H9 (cell line): Measurements from ENCODE around the gene GALC. TPM values are rescaled to one million over a fixed set of nuclear protein-coding genes. Genes with fewer than 3 reads are reported as not detected.

Experiments
- DNase-seq: peaks from one replicate; pipeline ENCODE4 v3.0.0-alpha.2; 2017
- H2AFZ ChIP-seq: one replicate; pipeline ENCODE4 v1.6.1; 2013; ENCODE audit warnings: mild to moderate bottlenecking, low read length, control low read depth, moderate library complexity
- H2AK5ac ChIP-seq: 2 replicates; pipeline ENCODE4 v1.6.1; 2013; ENCODE audit warnings: low read length, control low read depth, mixed read lengths; ENCODE audit not compliant: insufficient read length
- H2BK120ac ChIP-seq: one replicate; pipeline ENCODE4 v1.6.1; 2013; ENCODE audit warnings: low read depth, mild to moderate bottlenecking, low read length, control low read depth, inconsistent platforms; ENCODE audit not compliant: poor library complexity, severe bottlenecking
- H2BK12ac ChIP-seq: 2 replicates; pipeline ENCODE4 v1.6.1; 2013; ENCODE audit warnings: low read length, control low read depth, mixed read lengths, low read depth; ENCODE audit not compliant: insufficient read length
- H2BK15ac ChIP-seq: 2 replicates; pipeline ENCODE4 v1.6.1; 2013; ENCODE audit warnings: low read depth, low read length, control low read depth
- H2BK20ac ChIP-seq: one replicate; pipeline ENCODE4 v1.6.1; 2013; ENCODE audit warnings: low read depth, mild to moderate bottlenecking, low read length, control low read depth, inconsistent platforms; ENCODE audit not compliant: poor library complexity, severe bottlenecking
- H2BK5ac ChIP-seq: 2 replicates; pipeline ENCODE4 v1.6.1; 2013; ENCODE audit warnings: low read length, control low read depth, mixed read lengths; ENCODE audit not compliant: insufficient read length
- H3K14ac ChIP-seq: 2 replicates; pipeline ENCODE4 v1.6.1; 2013; ENCODE audit warnings: low read length, control low read depth; ENCODE audit not compliant: insufficient read depth
- H3K18ac ChIP-seq: 2 replicates; pipeline ENCODE4 v1.6.1; 2013; ENCODE audit warnings: low read depth, mild to moderate bottlenecking, mixed read lengths, low read length, control low read depth; ENCODE audit not compliant: insufficient read length
- H3K23ac ChIP-seq: 2 replicates; pipeline ENCODE4 v1.6.1; 2013; ENCODE audit warnings: low read length, control low read depth, mixed read lengths, low read depth; ENCODE audit not compliant: insufficient read length
- H3K23me2 ChIP-seq: 2 replicates; pipeline ENCODE4 v1.6.1; 2013; ENCODE audit warnings: low read depth, mild to moderate bottlenecking, mixed read lengths, low read length, control low read depth; ENCODE audit not compliant: insufficient read length, poor library complexity, severe bottlenecking
- H3K27ac ChIP-seq: 2 replicates; pipeline ENCODE4 v1.5.1; 2013; ENCODE audit warnings: low read length, control low read depth, mixed read lengths, low read depth; ENCODE audit not compliant: insufficient read length
- H3K27me3 ChIP-seq: 2 replicates; pipeline ENCODE4 v1.6.1; 2013; ENCODE audit warnings: low read length, control low read depth, inconsistent platforms; ENCODE audit not compliant: insufficient read depth
- H3K4ac ChIP-seq: 2 replicates; pipeline ENCODE4 v1.6.1; 2013; ENCODE audit warnings: low read depth, mild to moderate bottlenecking, control low read depth, inconsistent platforms, low read length, moderate library complexity
- H3K4me1 ChIP-seq: 2 replicates; pipeline ENCODE4 v1.6.1; 2013; ENCODE audit warnings: low read length, control low read depth, inconsistent platforms; ENCODE audit not compliant: insufficient read depth
- H3K4me2 ChIP-seq: 2 replicates; pipeline ENCODE4 v1.6.1; 2013; ENCODE audit warnings: low read length, control low read depth, mixed read lengths; ENCODE audit not compliant: insufficient read length, insufficient read depth
- H3K56ac ChIP-seq: 2 replicates; pipeline ENCODE4 v1.6.1; 2013; ENCODE audit warnings: low read depth, mild to moderate bottlenecking, mixed read lengths, low read length, control low read depth; ENCODE audit not compliant: insufficient read length
- H3K79me1 ChIP-seq: 2 replicates; pipeline ENCODE4 v1.6.1; 2013; ENCODE audit warnings: low read depth, mild to moderate bottlenecking, moderate library complexity, low read length, control low read depth, inconsistent platforms; ENCODE audit not compliant: insufficient read depth, poor library complexity, severe bottlenecking
- H3K79me2 ChIP-seq: 2 replicates; pipeline ENCODE4 v1.6.1; 2013; ENCODE audit warnings: low read length, control low read depth, inconsistent platforms; ENCODE audit not compliant: insufficient read depth
- H3K9ac ChIP-seq: 2 replicates; pipeline ENCODE4 v1.6.1; 2013; ENCODE audit warnings: low read length, control low read depth, mixed read lengths; ENCODE audit not compliant: insufficient read length; ENCODE audit errors: extremely low read depth
- H3K9me3 ChIP-seq: one replicate; pipeline ENCODE4 v1.6.1; 2013; ENCODE audit warnings: low read depth, low read length, inconsistent platforms; ENCODE audit not compliant: control insufficient read depth
- H3T11ph ChIP-seq: one replicate; pipeline ENCODE4 v1.6.1; 2013; ENCODE audit warnings: mild to moderate bottlenecking, low read length, control low read depth, inconsistent platforms
- H4K20me1 ChIP-seq: one replicate; pipeline ENCODE4 v1.6.1; 2013; ENCODE audit not compliant: control insufficient read depth, insufficient read length, insufficient read depth
- H4K5ac ChIP-seq: 2 replicates; pipeline ENCODE4 v1.6.1; 2013; ENCODE audit warnings: low read depth, mild to moderate bottlenecking, mixed read lengths, low read length, control low read depth; ENCODE audit not compliant: insufficient read length
- H4K8ac ChIP-seq: replicated peaks from 2 replicates; pipeline ENCODE4 v1.6.1; 2013; ENCODE audit warnings: low read length, control low read depth, mixed read lengths, low read depth; ENCODE audit not compliant: insufficient read length
- H4K91ac ChIP-seq: 2 replicates; pipeline ENCODE4 v1.6.1; 2013; ENCODE audit warnings: low read depth, mild to moderate bottlenecking, moderate library complexity, mixed read lengths, low read length, control low read depth; ENCODE audit not compliant: insufficient read length
- H3K27ac Mint-ChIP-seq, 3 experiments: 2 replicates in 2 of 3; 3 replicates in 1 of 3; pipeline ENCODE4 v1.8.0; 2020 to 2021; ENCODE audit warnings: mixed read lengths in 3 of 3, mild to moderate bottlenecking in 1 of 3, moderate library complexity in 1 of 3
- H3K27me3 Mint-ChIP-seq: 2 replicates; pipeline ENCODE4 v1.8.0; 2021; ENCODE audit warnings: low read depth, mild to moderate bottlenecking, moderate library complexity, mixed read lengths
- H3K36me3 Mint-ChIP-seq, 3 experiments: 2 replicates in 2 of 3; 3 replicates in 1 of 3; pipeline ENCODE4 v1.8.0; 2020 to 2021; ENCODE audit warnings: low read depth in 3 of 3, mixed read lengths in 3 of 3; ENCODE audit not compliant: insufficient read depth in 1 of 3
- H3K4me1 Mint-ChIP-seq, 2 experiments: 2 replicates each; pipeline ENCODE4 v1.8.0; 2020; ENCODE audit warnings: mixed read lengths in 2 of 2
- H3K4me3 Mint-ChIP-seq, 2 experiments: 2 replicates in 1 of 2; 3 replicates in 1 of 2; pipeline ENCODE4 v1.8.0; 2020 to 2021; ENCODE audit warnings: mild to moderate bottlenecking in 2 of 2, mixed read lengths in 2 of 2, moderate library complexity in 1 of 2
- H3K9me3 Mint-ChIP-seq, 2 experiments: 2 replicates in 1 of 2; 3 replicates in 1 of 2; pipeline ENCODE4 v1.8.0; 2020; ENCODE audit warnings: mild to moderate bottlenecking in 2 of 2, mixed read lengths in 2 of 2, moderate library complexity in 1 of 2
- WGBS: extraction: QIAGEN DNeasy Blood & Tissue Kit; methylation state at CpG from one replicate; pipeline ENCODE4 v1.1.7; 2013; ENCODE audit warnings: missing lambda C conversion rate, low lambda C conversion rate, mixed read lengths; ENCODE audit not compliant: insufficient read length; ENCODE audit errors: extremely low coverage; 5-methylcytosine and 5-hydroxymethylcytosine counted together
- total RNA-seq: library from RNA; stranded (reverse); gene quantifications from 2 replicates; pipeline ENCODE4 v1.2.1, GENCODE V29; 2021
- TF ChIP-seq, protein P1 (sequence below): fragments of 200-600 bp; sonication (generic); conservative IDR thresholded peaks from 3 replicates; pipeline ENCODE4 v1.8.0; 2021; ENCODE audit warnings: antibody characterized with exemption, mild to moderate bottlenecking

GALC gene
- total RNA-seq, 1 experiment from 2014 or later = 12.4 TPM

DNA sequence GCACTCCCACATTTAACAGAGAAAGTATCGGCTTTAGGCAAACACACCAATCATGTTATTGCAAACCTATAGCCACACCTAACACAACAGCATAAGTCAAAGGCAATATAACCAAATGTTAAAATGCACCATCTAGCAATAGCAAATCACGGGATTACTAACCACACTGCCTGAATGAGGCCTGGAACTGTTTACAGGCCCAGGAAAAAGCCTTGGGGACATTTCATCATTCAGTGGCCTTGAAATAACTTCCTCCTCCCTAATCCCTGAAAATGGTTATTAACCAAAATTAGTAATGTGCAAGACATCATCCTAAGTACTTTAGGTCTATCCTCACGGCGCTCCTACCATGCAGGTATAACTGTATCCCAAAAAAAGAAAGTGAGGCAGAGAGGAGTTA is 2.3 kb downstream of the GALC start:
- no peak overlapping the region for H3K4me2 ChIP-seq
- no peak overlapping the region for H3K4ac ChIP-seq
- no peak overlapping the region for H2AFZ ChIP-seq
- no peak overlapping the region for H2BK12ac ChIP-seq
- H3K9ac ChIP-seq = no peak overlapping the region
- H3K18ac ChIP-seq = no peak overlapping the region
- no peaks in the 10 kb centered on the region for H3K27me3 ChIP-seq
- Mint-ChIP-seq H3K36me3 (no peaks in the 10 kb centered on the region), H3K4me1 (peaks cover 16 to 20% of the 10 kb centered on the region in 2 experiments), H3K27me3 (no peaks in the 10 kb centered on the region; the same call in none of the 2 replicates), H3K27ac (0 out of 7 replicates have a peak overlapping the region, but pooled peaks of 1 of the 3 experiments have one; percentile 8), H3K9me3 (no peaks in the 10 kb centered on the region), H3K4me3 (no peak overlapping the region)
- H2BK15ac ChIP-seq = no peak overlapping the region
- peaks cover 9% of the 10 kb centered on the region for H3K23me2 ChIP-seq
- WGBS = no CpG with 5 or more reads among the region's 4 CpGs
- no peak overlapping the region for H2AK5ac ChIP-seq
- H2BK5ac ChIP-seq = no peak overlapping the region
- H2BK20ac ChIP-seq = no peak overlapping the region
- H4K5ac ChIP-seq = no peak overlapping the region
- no peak for DNase-seq
- H3K79me2 ChIP-seq = no peaks in the 10 kb centered on the region
- no peak overlapping the region for H3T11ph ChIP-seq
- H3K27ac ChIP-seq = no peak overlapping the region
- no peak overlapping the region for H3K56ac ChIP-seq
- no peak overlapping the region for H3K14ac ChIP-seq
- no peak overlapping the region for H2BK120ac ChIP-seq
- no peaks in the 10 kb centered on the region; the same call in 1 of the 2 replicates for H3K4me1 ChIP-seq
- H4K91ac ChIP-seq = no peak overlapping the region
- TF ChIP-seq, protein P1, sequence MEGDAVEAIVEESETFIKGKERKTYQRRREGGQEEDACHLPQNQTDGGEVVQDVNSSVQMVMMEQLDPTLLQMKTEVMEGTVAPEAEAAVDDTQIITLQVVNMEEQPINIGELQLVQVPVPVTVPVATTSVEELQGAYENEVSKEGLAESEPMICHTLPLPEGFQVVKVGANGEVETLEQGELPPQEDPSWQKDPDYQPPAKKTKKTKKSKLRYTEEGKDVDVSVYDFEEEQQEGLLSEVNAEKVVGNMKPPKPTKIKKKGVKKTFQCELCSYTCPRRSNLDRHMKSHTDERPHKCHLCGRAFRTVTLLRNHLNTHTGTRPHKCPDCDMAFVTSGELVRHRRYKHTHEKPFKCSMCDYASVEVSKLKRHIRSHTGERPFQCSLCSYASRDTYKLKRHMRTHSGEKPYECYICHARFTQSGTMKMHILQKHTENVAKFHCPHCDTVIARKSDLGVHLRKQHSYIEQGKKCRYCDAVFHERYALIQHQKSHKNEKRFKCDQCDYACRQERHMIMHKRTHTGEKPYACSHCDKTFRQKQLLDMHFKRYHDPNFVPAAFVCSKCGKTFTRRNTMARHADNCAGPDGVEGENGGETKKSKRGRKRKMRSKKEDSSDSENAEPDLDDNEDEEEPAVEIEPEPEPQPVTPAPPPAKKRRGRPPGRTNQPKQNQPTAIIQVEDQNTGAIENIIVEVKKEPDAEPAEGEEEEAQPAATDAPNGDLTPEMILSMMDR = no peak
- H3K23ac ChIP-seq = no peak overlapping the region
- no peaks in the 10 kb centered on the region for H4K20me1 ChIP-seq
- H3K9me3 ChIP-seq = no peaks in the 10 kb centered on the region
- H4K8ac ChIP-seq = no peak overlapping the region
- H3K79me1 ChIP-seq = no peaks in the 10 kb centered on the region
